GM20431 (cell line): ENCODE results near the gene GGA2.
"Not testable (repeated sequence)": the region's sequence is repeated elsewhere in the genome, so short reads cannot be mapped to it uniquely, and the experiment has no call there.

Source experiments
- in situ Hi-C: fragments of 300-500 bp; cut with MseI, MboI; formaldehyde crosslinking; loops from one replicate; pipeline ENCODE4 v1.15.0; 2020; ENCODE audit warnings: low sequenced_read_pairs; ENCODE audit not compliant: unreplicated experiment

The GGA2 gene

DNA sequence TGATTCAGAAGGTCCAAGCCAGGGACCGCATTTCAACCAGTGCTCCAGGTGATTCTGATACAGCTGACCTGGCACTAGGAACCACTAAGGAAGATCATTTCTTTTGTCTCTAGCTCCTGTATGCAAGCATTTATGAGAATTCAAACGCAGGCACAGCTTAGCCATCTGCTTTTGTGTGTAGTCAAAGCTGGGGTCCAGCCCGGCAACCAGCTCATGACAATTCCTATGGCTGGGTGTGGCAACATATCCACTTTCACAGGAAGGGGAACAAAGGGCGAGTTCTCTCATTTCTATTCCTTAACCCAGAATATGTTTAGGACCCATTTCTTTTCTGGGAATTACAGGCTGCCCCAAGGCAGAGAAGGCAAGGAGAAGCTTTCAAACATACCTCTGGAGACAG lies 30.0 kb downstream of the GGA2 start:
- in situ Hi-C loops: no loop called here

DNA sequence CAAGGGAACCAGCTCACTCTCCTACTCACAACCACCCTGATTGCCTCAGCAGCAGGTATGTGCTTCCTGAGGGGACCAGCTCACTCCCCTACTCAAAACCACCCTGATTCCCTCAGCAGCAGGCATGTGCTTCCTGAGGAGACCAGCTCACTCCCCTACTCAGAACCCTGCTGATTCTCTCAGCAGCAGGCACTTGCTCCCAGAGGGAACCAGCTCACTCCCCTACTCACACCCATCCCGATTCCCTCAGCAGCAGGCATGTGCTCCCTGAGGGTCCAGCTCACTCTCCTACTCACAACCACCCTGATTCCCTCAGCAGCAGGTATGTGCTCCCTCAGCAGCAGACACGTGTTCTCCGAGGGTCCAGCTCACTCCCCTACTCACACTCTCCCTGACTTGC lies 31.2 kb downstream of the GGA2 start:
- in situ Hi-C loops: no loop called here

DNA sequence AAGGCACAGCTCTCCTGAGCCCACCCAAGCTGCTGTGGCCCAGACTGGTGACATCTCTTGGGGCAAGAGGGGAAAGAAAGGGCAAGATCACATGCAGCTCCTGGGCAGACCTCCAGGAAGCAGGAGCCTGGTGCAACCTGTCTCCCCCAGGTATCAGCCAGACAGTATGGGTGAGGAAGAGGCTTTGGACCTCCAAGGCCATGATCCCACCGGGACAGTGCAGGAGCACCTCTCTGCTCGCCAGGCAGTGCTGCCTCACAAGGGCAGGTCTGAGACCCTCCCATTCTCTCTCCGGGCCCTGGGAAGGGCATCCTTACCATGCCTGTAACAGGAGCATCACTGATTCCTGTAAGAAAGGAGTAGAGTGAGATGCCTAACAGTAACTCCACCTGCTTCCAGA lies 31.7 kb downstream of the GGA2 start:
- in situ Hi-C loops: no loop called here

DNA sequence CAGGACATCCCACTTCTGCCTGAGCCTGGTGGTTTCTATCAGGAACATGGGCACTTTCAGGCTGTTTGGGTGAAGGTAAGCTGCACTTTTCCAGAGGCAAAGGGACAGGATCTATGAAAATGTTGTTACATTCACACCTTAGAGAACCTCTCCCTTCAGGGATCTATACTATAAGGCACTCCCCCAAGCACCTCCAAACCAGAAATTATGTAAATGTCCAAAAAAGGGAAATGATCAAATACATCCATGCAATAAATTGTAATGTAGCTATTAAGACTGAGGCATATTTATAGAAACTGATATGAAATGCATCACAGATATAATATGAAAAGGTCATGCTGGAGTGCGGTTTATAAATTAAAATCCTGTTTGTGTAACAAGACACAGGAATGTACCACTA lies 34.0 kb downstream of the GGA2 start:
- in situ Hi-C loops: no loop called here

DNA sequence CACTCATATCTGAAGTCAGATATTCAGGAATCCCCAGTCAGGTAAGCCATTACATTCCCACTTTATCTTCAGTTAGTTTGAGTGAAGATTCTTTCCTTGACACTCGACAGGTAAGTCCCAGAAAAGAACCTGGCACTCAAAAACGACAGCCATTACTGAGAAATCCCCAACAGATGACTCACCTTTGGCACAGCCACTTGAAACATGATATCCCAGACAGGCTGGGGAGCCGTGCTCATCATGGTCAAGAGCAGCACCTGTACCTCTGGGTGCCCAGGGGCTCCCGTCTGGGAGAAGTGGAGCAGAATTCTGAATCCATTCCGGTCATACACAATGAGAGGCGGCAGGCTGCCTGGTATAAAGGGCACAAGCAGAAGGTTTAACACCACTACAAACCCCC lies 40.5 kb downstream of the GGA2 start:
- in situ Hi-C loops: no loop called here

DNA sequence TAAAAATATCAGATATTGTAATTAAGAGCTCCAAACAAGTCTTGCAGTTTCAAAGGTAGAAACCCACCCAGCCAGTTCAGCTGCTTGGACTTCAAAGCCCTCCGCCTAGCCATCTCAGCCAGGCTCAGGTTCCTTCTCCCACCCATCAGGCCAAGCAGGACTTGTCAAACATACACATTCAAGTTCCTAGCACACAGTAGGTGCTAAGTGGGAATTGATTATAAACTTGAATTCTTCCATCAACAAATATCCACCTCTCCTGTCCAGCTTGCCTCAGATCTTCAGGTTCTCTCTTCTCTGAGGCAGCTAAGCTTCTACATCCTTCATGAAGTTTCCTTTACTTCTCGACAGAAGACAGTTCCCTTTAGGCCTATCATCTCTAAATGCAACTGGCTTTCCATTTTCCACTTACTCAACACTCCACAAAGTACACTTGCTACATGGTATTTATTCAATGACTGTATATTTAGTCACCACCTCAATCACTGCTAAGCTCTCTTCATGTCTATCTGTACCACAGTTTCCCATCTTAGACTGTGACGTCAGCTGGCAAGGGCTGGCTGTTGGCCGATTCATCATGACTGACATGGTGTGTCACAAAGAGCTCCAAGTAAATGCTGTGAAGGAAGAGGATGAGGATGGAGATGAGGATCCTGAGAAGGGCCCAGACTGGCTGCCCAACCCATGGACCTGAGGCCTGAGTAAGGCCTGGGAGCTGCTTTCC lies 44.0 kb downstream of the GGA2 start:
- in situ Hi-C loops: no loop called here

DNA sequence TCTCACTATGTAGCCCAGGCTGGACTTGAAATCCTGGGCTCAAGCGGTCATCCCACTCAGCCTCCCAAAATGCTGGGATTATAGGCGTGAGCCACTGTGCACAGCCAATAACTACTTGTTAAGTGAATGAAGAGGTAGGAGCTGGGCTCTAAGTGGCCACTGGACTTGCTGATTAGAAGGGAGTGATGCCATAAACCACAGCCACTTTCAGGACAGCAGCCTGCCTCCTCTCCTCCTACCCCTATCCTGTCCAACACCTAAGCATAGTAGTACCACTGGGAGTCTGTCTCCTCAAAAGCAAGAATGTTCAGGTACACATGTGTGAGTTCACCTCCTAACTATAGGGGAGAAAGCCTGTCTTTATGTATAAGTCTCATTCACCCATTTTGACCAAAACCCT lies 45.1 kb downstream of the GGA2 start:
- in situ Hi-C loops: no loop called here

DNA sequence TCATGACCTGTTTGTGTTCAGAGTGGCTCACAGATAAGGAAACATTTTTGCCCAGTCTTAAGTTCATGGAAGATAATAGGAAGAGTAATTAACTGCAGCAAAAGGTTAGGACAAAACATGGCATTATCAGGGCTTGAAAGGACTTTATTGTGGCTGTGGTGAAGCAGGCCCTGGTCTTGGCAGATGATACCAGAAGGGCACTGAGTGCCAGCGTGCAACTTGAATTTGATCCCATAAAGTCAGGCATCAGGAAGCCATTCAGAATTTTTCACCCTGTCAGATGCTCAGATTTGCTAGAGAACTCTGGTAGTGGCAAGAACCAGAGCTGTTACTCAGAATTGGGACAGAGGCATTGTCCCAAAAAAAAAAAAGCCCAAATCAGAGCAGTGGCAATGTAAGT lies 46.1 kb downstream of the GGA2 start:
- in situ Hi-C loops: no loop called here

DNA sequence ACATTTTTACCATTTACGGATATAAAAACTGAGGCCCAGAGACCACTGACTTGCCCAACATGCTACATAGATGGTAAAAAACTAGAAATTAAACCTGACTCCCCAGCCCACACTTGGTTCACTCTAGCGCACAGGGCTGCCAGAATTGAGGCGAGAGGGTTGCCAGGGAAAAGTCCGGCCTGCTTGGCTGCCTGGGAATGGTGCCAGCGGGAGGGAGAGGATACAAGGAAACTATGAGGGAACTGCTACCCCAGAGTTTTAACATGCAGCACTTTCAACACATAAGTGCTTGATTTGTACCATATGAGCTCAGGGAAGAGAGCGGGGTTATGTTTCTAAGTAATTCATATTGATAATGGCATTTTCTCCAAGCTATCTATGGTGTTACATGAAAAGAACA lies 47.3 kb downstream of the GGA2 start:
- in situ Hi-C loops: not testable (repeated sequence)

DNA sequence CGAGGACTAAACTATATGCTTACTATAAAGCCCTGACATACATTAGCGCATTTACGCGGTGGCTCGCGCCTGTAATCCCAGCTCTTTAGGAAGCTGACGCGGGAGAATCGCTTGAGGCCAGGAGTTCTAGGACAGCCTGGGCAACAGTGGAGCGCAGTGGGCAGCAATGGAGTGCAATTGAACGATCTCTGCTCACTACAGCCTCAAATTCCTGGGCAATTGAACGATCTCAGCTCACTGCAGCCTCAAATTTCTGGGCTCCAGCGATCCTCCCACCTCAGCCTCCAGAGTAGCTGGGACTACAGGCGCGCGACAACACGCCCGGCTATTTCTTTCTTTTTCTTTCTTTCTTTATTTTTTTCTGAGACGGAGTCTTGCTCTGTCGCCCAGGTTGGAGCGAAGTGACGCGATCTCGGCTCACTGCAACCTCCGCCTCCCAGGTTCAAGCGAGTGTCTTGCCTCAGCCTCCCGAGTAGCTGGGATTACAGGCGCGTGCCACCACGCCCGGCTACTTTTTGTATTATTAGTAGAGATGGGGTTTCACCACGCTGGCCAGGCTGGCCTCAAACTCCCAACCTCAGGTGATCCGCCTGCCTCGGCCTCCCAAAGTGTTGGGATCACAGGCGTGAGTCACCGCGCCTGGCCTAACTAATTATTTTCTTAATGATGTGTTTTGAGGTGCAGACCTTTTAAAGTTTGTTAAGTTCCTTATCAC lies 56.8 kb downstream of the GGA2 start:
- in situ Hi-C loops: no loop called here

DNA sequence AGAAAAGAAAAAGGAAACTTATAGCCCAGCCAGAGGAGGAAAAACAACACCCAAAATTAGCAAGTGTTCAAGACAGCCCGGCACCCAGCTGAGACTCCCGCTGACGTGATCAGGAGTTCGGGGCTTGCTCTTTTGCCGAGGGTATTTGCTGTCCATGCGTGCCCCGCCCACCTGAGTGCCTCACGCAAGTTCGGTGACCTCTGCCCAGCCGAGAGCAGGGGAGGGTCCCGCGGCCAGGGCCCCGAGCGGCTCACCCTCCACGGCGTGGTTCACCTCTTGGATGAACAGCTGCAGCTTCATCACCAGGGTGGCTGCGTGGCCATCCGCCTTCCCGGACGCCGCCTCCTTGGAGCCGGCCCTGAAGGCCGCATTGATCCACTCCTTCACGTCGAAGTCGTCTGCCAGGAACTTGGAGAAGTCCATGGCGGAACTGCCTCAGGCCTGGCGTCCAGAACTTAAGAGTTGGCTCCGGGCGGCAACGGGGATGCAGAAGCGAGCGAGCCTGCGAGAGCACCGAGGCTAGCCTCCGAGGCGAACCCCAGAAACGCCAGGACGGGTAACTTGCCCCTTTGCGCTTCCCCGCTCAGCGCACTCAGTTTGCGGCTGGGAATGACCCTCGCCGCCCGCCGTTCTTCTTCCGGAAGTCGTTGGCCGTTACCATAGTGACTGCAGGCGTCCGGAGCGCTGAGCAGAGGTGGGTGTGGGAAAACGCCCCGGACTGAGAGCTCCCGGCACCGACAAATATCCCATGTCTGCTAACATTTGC lies 57.5 kb downstream of the GGA2 start, which contains the start of gene COG7:
TSS of gene COG7 (minus strand) at position 618 of the 766 bp plus-strand sequence. CDS start at position 423, 195 bp downstream.
- in situ Hi-C loops: no loop called here

DNA sequence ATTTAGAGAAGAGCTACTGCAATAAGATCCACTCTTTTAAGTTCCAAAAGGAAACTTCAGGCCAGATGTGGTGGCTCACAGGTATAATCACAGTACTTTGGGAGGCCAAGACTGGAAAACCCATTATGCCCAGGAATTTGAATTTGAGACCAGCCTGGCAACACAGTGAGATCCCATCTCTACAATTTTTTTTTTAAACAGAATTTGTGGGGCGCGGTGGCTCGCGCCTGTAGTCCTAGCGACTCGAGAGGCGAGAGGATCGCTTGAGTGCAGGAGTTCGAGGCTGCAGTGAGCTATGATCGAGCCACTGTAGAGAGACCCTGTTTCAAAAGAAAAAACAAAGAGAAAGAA lies 58.1 kb downstream of the GGA2 start:
- in situ Hi-C loops: no loop called here

DNA sequence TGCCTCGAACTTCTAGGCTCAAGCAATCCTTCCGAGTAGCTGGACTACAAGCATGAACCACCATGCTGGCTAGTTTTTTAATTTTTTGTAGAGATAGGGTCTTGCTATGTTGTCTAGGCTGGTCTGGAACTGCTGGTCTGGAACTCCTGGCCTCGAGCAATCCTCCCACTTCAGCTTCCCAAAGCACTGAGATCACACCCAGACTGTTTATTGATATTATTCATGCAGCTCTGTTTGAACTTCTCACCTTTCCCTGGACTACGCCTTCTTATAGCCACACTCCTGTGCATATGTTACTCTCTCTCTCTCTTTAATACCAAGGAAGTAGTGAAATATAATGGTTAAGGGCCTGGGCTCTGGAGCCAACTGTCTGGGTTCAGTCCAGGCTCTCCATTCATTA lies 61.9 kb downstream of the GGA2 start:
- in situ Hi-C loops: no loop called here

DNA sequence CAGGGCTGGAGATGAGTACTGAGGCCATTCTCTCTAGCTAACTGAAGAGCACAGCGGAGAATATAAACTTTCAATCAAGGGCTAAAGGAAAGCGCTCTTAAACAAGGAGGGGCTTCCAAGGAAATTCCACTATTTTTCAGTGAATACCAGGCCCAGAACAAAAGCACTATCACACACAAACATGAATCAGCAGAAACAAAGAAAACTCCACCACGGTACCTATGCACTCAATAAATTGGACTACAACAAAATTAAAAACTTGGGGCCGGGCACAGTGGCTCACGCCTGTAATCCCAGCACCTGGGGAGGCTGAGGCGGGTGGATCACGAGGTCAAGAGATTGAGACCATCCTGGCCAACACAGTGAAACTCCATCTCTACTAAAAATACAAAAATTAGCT lies 72.8 kb downstream of the GGA2 start:
- in situ Hi-C loops: loop anchor here (10.0 kb wide), 1 partner anchor 253 kb away; the partner anchor contains the start of gene SCNN1G

DNA sequence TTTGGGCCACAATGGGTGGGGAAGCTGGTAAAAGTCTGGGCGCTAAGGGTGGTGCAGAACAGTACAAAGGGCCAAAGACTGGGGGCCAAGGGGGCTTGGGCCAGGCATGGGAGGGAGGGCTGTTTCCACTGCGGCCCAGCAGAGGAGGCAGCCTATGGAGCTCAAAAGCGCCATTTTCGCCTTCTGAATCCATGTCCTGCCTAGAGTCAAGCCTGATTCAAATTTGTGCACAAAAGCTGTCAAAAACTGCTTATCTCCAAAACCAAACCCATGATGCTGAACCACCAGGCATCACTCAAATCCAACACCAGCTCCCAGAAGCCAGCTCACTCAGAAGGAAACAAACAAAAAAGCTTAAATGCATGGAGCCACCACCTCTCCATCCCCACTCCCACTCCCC lies 73.3 kb downstream of the GGA2 start:
- in situ Hi-C loops: loop anchor here (10.0 kb wide), 1 partner anchor 252 kb away; the partner anchor contains the start of gene SCNN1G

DNA sequence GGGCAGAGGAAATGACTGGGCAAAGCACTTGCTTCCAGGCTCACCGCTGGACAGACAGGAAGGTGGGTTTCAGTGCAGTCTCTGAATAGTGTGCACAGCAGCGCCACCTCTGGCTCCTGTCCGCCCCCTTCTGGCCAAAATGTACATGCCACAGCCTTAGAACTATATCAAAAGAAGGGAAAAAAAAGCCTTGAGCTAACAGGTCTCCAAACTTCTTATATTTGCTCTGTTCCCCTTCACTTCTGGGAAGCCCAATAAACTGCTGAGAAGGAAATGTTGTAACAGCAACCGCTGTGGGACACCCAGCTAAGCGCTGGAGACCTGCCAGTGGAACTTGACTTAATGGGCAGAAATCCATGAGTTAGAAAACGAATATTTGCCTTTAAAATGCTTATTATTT lies 74.8 kb downstream of the GGA2 start:
- in situ Hi-C loops: loop anchor here (10.0 kb wide), 1 partner anchor 251 kb away; the partner anchor contains the start of gene SCNN1G

DNA sequence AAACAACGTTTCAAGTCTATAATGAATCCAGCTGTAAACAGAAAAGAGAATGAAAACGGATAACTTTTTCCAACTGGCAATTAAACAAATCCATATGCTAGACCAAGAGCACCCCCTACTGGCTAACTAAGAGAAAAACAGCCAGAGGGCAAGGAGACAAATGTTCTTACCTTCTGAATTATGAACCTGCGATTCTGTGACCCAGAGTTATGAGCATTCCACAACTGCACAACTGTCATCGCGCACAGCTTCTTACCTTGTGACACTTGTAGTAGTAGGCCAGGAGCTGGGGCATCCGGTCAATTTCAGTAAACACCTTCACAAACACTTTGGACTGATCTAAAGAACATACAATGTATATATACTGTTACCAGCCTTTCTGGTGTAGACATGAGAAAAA lies 75.9 kb downstream of the GGA2 start:
- in situ Hi-C loops: loop anchor here (10.0 kb wide), 1 partner anchor 250 kb away; the partner anchor contains the start of gene SCNN1G

DNA sequence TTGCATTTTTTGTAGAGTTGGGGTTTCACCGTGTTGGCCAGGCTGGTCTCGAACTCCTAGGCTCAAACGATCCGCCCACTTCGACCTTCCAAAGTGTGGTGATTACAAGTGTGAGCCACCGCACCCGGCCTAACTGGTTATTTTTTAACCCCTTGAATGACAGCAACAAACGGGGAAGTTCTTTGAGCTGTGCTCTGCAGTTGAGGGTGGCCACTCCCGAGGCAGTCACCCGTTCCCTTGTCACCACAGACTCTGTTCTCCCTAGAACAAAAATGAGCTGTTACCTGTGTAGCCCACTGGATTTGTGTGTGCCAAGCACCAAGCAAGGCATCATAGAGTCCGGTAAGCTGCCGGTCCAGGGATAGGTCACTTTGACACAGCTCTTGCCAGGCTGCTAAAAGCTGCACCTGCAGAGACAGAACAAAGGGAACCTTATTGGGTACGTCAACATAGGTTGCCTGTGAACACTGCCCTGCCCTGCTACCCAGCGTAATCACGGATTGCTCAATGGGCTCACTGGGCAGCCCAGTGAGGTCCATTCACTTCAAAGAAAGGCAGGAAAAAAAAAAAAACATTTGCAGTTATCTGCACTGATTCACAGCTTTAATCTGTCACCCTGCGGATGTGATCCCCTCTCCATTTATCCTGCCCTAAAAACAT lies 76.9 kb downstream of the GGA2 start:
- in situ Hi-C loops: loop anchor here (10.0 kb wide), 1 partner anchor 249 kb away; the partner anchor contains the start of gene SCNN1G

DNA sequence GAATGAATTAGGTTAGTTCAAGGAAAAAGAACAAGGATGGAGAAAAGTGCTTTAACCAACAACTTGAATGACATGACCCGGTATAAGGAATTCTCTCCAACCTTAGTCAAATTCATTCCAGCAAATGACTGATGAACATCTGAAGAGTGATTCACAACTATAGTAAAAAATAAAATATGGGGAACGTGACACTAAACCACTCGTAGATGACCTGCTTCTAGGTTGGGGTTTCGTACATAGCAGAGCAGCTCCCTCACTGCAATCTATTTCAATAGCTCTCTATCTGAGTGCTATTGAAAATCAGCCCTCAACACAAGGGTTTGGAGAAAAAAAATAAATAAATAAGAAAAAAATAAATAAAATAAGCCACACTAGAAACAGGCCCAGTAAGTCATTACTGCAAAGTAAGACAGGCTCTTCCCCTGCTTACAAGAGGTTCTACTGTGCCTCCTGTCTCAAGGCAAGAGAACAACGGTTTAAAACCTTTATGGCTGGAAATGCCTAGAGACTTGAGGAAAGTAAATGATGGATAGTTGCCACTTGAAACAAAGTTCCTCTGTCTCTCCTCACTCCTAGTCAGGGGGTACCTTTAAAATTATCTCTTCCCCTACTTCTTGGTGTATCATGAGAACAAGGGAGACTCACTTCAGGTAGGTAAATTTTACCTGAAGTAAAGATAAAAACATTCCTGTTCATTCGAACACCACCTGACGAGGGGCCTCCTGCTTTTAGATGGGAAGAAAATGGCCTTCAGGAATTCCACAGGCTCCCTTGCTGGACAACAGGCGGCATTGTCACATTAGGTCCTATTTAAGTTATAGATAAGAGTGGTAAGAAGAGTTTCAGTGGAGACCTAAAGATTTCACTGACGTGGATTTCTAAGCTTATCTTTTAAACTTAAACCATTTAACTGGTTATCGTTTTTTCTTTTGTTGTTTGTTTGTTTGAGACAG lies 77.8 kb downstream of the GGA2 start:
- in situ Hi-C loops: loop anchor here (10.0 kb wide), 1 partner anchor 248 kb away; the partner anchor contains the start of gene SCNN1G
